NCI-H1436 treated with DMSO at 0.1 percent for 48 hours (cell line): ENCODE measurements around the gene LPAR3.
"Not testable (repeated sequence)": the region's sequence is repeated elsewhere in the genome, so short reads cannot be mapped to it uniquely, and the experiment has no call there.

Experiments
- DNase-seq: peaks from one replicate; lab custom pipeline; 2025; lab: John Stamatoyannopoulos, UW

LPAR3 gene, protein sequence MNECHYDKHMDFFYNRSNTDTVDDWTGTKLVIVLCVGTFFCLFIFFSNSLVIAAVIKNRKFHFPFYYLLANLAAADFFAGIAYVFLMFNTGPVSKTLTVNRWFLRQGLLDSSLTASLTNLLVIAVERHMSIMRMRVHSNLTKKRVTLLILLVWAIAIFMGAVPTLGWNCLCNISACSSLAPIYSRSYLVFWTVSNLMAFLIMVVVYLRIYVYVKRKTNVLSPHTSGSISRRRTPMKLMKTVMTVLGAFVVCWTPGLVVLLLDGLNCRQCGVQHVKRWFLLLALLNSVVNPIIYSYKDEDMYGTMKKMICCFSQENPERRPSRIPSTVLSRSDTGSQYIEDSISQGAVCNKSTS

DNA sequence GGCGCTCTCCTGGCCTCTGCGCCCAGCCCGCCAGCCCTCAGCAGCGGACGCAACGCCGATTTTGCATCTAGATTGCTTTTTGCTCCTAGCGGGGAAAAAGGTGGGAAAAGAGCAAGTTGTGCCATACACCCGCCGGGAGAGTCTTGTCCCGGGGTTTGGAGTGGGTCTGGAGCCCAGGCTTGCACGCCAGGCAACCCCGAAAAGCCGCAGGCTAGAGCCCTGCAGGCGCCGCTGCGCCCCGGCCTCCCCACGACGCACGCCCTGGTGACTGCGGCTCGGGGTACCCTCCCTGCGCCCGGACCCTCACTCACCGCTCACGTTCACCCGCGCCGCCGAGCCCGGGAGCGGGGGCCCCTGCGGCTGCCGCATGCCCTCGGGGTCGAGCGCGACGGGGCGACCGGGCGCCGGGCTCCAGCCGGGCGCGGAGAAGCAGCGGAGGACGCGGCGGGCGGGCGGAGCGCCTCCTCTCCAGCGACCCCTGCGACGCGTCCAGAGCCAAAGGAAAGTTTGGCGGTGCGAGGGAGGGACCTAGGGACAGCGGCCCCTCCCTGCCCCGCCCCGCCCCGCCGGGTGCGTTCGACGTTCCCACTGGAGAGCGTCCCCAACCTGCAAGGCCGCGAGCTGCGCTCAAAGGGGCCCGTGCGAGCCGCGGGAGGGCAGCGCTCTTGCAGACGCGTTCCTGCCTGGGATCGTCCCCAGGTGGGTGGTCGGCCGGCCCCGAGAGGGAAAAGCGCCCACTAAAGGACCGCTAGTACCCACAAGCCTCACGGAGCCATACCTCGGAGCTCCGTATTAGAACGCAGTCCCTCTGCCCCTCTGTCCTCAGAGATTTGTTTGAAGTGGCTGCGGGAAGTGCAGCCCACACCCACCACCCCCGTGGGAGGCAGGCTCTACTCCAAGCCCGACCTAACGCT, at the start of gene LPAR3:
Gene LPAR3, minus strand, starts transcription at position 502 of the 914 bp plus-strand sequence. CDS start 27,086 bp downstream, outside the sequence.
- DNase-seq: no peak

DNA sequence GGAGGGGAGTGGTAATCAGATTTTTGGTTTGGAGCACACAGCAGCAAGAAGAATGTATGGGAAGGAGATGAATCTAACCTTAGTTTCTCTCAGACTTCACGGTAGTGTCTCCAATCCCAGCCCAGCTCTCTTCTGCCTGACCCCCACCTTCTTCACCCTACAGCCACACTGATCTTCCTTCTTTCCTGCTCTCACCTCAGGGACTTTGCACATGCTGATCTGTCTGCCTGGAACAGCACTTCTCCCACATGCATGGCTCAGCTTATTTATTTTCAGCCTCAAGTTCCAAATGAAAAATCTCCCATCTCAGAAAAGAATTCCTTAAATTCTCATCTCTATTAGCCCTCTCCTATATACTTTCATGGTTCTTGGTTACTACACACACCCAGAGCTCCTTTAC, 48.8 kb upstream of the LPAR3 start:
- no peak for DNase-seq

DNA sequence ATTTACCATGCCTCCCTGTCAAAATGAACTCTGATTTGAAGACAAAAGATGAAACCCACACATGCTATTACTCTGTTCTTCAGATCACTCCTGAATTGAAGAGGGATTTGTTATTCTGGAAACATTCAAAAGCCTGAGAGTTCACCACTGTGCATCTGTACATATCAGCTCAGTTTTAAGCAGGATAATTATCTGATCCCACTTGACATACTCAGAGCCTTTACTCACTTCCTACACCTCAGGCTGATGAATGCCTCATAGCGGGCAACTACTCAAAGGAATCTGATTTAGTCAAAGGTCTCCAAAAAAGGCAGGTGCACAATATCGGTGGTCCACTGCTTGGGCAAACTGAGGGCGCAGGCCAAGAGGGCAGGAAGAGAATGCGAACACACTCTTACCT, 47.5 kb upstream of the LPAR3 start:
- no peak for DNase-seq

DNA sequence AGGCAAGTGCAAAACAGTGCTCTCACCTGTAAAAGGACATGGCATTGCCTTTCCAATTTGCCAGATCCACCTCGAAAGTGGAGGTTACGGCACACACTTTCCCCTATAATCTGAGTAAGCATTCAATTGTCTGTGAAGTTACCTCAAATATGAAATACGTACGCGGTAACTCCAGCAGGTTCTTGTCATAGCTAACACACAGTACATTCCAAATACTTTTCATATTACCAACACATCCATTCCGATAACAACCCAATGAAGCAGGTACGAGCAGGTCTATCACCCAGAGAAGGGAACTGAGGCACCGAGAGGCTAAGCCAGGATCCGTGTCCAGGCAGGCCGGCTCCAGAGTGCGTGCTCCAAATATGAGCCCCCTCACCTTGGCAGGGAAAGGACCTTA, 46.8 kb upstream of the LPAR3 start:
- no peak for DNase-seq

DNA sequence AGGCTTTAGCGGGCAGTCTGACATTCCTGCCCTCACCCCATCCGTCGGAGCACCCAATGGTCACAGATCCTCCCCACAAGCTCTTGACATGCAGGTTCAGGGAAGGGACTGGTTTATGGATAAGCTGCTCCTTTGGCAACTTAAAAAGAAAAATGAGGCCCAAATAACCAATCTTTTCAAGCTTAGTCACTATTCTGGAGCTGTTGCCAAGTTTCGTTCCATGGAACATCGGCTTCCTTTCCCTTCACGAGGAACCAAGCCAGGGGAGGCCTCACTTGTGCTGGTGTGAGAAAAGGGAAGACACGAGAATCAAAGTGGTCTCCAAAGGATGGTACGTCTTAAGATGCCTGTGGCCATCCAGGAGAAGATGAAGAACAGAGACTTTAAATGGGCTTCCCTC, 46.1 kb upstream of the LPAR3 start:
- DNase-seq: no peak

DNA sequence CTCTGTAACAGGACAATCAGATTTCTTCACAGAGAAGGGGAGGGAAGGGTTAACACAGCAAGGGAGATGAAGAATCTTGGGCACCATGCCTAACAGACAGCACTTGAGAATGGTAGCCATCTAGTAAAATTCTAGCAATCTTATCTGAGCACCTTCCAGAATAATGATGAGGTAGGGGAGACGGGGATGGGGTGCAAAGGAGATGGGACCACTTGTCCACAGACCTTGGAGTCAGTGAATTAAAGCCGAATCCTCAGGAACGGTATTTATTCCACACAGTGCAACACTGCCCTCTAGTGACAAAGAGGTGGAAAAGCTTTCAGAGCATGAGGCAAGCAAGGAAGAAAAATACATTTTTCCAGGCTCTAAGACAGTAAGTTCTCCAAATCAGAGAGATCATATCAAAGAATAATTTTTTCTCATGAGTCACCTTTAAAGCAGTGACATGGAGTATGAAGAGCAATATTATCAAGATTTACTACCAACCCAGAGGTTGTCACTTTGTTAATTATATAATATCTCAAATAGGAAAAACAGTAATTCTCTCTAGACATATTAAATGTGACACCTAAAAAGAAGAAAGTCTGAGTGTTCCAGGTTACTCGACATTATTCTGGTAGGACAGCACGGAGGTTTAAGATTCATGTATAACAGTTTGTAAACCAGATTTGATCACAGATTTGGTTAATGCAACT, 43.3 kb upstream of the LPAR3 start:
- DNase-seq: peak; percentile 0

DNA sequence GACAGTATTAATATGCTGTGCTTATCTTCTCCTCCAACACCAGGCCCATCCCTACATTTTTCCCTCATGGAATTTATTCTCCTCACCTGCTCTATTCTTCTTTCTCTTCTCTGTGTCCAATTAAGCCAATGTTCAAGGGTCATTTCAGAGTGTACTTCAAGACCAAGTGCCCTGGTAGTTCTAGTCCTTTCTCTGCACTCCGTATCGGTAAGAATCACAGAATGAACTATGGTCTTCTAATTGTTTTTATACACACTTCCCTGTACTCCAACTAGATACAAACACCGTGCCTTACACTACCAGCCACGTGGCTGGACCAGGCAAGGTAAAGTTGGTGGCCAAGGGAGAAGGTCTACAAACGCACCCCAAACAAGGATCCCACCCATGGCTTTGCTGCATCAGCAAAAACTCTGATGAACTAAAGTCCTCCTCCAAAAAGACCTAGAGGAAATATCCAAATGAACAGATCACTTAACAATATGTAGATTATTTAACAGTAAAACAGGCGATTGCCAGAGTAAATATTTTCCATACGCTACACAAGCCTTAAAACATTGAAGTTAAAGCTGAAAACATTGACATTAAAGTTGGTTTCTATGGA, 40.1 kb upstream of the LPAR3 start:
- DNase-seq: no peak

DNA sequence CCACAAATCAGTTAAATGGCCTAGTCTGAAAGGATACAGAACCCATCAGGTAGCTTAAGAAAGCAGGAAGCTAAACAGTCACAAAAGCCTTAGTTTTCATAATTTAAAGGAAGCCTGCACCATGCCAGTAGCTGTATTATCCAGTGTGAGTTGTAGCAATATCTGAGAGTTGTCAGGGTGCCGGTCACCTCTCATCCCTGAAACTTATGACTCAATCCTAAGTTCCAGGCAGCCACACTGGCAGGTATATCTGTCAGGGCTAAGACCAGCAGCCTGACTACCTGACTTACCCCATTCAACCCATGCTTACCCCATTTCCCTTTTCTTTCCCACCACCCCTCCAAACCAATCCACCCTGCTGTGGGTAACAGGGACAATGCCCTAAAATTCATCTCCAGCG, 37.8 kb upstream of the LPAR3 start:
- no peak for DNase-seq

DNA sequence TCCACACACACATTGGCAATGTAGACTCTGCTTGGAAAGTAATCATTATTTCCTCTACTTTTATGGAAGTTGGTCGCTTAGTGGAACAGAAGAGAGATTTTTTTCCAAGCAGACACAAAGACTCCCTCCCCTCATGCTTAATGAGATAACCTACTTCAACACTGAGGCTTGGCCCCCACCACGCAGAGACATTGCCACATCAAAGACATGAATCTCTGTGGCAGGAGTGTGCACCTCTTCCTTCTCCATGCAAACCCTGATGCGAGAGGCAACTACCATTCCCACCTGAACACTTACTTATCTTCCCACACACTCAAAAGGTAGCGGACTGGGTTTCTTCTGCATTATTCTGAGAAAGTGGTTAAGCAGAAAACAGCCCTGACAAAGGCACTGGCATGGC, 37.3 kb upstream of the LPAR3 start:
- no peak for DNase-seq

DNA sequence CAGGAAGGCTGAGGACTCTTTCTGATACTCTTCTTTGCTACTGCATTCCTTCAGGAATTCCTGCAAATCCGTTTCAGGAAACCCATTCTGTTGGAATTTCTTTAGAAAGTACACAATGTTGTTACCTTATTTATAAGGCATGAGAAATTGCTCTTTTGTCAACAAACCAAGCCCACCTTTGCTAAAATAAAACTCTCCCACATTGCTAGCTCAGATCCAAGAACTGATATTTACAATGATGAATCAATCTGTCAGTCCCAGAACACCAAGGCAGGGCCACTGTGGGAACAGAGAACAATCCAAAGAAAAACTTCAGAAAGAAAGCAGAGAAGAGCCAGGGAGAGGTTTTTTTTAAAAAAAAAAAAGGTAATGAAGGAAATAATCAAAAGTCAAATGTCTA, 36.6 kb upstream of the LPAR3 start:
- no peak for DNase-seq

DNA sequence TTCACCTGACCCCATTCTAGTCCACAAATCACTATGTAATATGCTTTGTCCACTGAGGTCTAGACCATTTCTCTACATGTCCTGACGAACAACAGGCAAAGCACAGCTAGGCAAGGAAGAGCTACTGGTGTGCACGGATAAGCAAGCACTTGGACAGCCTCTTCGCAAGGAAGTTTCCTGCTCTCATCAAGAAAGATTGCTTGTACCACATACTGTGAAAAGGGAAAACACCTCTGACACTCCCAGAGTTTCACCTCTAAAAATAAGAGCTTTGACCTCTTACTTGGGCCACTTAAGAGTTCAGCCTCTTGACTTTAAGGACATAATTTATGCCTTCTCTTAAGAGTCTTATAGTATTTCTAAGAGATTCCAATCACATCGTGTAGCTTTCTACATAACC, 36.0 kb upstream of the LPAR3 start:
- no peak for DNase-seq

DNA sequence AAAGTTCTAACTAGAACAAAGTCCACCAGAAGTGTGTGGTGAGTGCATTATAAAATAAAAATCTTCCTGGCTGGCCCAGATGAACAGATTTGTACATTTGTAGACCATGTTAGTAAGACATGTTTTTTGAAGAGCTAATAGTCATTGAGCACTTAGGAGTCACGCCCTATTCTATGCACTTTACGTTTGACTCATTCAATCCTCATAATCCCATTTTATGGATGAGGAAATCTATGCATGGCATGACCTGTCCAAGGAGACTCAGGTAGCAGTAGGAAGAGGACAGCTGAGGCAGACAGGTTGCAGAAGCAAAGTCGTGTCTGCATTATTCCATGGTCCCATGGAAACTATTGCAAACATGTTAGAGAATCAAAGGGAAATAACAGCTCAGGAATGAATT, 30.3 kb upstream of the LPAR3 start:
- DNase-seq: no peak

DNA sequence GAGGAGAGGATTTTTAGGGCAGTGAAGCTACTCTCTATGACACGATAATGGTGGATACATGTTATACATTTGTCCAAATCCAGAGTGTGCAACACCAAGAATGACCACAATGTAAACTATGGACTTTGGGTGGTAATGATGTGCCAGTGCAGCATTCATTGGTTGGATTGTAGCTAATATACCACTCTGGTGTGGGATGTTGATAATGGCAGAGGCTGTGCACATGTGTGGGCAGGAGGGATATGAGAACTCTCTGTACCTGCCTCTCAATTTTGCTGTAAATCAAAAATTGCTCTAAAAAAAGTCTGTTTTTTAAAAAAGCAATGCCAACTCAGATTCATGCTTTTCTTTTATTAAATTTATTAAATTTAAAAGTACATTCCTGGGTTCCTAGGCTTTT, 27.2 kb upstream of the LPAR3 start:
- DNase-seq: no peak

DNA sequence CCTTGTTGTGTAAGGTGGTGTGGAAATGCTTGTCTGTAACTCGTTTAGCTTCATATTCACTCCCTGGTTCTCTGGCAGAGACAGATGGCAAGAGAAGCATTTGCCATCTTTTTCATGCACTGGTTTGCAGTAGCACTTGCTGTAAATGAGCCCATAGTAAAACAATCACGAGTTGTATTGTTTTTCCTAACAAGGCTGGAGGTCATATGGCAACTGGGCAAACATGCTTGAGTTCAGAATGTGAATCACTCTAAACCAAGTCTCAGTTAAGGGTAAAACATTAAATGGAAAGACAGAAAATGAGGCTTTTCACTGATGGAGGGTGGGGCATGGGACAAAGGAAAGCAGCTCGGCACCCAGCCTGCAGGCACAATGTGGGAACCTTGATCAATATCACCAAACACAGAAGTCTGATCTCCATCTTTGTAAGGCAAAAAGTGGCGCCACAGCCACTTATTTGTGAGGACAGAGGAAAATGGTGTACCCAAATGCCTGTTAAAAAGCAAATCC, 26.5 kb upstream of the LPAR3 start:
- DNase-seq: no peak

DNA sequence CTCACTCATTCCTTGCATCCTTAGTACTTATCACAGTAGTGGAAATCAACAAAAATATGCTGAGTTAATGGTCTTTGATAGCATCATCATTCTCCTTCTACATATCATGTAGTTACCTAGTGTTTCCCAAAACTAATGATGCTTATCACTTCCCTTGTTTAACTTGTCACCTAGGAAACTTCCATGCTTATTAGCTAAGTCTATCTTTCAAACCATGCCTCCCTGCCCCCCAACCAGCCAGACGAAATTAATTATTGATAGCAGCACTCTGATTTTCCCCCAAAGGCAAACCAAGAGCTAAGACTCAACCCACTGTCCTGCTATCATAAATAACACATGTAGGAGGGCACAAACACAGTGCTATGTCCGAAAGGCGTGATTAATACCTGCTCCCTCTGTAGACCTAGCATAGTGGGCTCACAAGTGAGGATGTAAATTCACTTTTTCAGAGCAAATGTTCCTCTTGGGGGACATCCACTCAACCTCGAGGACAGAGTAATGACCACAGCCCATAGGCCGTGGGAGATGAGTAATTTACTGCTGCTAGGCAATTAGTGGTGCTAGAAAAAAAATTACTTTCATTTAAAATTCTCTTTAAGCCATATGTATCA, 25.8 kb upstream of the LPAR3 start:
- DNase-seq: no peak

DNA sequence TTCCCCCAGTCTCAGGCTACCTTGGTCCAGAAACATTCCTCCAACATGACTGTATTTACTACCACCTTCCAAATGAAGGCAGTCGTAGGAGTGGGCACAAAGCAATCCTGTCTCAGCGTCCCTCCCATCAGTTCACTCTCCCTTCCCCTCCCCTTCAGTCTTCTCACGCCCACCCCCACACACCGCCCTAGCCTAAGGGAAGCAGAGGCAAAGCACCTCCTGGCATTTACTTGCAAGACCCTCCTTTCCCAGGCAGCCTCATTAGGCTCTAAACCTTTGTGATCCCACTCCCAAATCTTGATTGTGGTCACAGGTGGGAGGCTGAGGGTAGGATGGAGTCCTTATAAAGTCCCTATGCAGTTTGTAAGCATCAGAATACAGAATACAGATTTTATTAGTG, 23.9 kb upstream of the LPAR3 start:
- no peak for DNase-seq

DNA sequence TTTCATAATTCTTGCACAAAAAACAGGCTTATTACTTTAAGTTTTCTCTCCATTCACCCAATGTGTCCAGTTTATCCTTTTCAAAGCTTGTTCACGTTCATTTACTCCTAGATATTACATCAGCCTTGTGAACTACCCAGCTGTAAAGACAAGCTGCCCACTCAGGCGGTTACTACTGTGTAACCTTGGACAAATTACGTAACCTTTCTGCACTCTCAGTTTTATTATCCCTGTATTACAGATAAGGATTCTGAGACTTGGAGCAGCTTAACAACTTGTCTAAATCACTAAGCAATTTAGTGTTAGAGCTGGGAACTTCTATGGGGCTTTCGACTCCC, 20.5 kb upstream of the LPAR3 start:
- no peak for DNase-seq

DNA sequence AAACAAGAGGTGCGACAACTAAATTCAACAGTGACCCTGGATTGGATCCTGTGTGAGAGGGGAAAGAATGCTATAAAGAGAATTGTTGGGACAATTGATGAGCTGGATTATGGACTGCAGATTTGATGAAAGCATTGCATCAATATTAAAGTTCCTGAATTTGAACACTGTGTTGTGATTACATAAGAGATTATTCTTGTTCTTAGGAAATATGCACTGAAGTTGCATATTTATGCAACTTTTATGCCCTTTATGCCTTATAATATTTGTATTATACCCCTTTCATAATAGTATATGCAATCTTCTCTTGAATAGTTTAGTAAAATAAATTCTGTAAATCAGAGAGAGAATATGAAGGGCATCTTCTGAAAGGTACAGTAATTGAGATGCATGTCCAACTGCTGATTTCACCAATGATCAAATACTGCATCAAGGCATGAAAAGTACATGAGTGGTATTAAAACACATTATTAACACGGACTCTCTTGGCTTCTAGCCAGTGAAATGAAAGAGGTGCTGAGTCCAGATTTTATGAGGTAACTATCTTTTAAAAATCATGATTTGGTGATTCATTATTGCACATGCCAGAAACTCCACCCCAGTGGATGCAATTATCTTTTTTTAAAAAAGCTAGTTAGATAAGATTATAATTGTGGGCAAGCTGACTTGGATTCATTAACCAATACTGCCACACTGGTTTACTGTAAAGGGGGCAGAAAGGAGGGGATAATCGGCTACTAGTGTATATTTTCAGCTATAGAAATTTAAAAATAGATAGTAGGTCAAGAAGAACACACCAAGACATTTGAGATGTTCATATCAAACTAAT, 19.9 kb upstream of the LPAR3 start:
- DNase-seq: no peak

DNA sequence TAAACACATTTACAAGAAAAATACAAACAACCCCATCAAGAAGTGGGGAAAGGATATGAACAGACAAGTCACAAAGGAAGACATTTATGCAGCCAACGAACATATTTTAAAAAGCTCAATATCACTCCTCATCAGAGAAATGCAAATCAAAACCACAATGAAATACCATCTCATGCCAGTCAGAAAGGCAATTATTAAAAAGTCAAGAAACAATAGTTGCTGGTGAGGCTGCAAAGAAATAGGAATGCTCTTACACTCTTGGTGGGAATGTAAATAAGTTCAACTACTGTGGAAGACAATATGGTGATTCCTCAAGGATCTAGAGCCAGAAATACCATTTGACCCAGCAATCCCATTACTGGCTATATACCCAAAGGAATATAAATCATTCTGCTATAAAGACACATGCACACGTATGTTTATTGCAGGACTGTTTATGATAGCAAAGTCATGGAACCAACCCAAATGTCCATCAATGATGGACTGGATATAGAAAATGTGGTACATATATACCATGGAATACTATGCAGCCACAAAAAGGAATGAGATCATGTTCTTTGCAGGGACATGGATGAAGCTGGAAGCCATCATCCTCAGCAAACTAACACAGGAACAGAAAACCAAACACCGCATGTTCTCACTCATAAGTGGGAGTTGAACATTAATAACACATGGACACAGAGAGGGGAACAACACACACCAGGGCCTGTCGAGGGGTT, 15.9 kb upstream of the LPAR3 start:
- not testable (repeated sequence) for DNase-seq
